ENCODE results near the gene CNIH1.

GRCh38 chr14:54490445-54491175 is 49.4 kb upstream of the CNIH1 start:
- no peak for TF ChIP-seq CTCF (IDR thresholded peaks at IDR 0.05; ENCODE audit: low read length)
- TF ChIP-seq EZH2 (optimal IDR thresholded peaks at IDR 0.05; ENCODE audit: low read depth, low read length) = no peak
- no peak for TF ChIP-seq EZH2phosphoT487 (IDR thresholded peaks at IDR 0.05; ENCODE audit: low read length)

All from MM.1S (cell line).